Upper lobe of left lung (tissue), 6 donors: ENCODE results near the gene GNA12. TPM values are rescaled to one million over a fixed set of nuclear protein-coding genes. Genes with fewer than 3 reads are reported as not detected.

Experiments
- ATAC-seq, 2 donors: fragments of 200-7000 bp; cut with Tn5 transposase; one replicate each; pipeline ENCODE4 v1.9.1; 2022; ENCODE audit warnings: mild to moderate bottlenecking in 2 of 2, moderate library complexity in 2 of 2; ENCODE audit not compliant: low FRiP score in 2 of 2
- DNase-seq, 2 donors: peaks; one replicate each; pipeline ENCODE4 v3.0.0-alpha.2; 2019 to 2020
- H3K27ac ChIP-seq, 4 donors: fragments of 200-600 bp; sonication (generic); one replicate each; pipeline ENCODE4 v1.5.1; 2016 to 2019
- H3K27me3 ChIP-seq, 4 donors: fragments of 200-600 bp; sonication (generic); one replicate each; pipeline ENCODE4 v1.5.1; 2017 to 2019
- H3K36me3 ChIP-seq, 4 donors: fragments of 200-600 bp; sonication (generic); one replicate each; pipeline ENCODE4 v1.5.1; 2016 to 2019
- H3K4me1 ChIP-seq, 4 donors: fragments of 200-600 bp; sonication (generic); one replicate each; pipeline ENCODE4 v1.5.1; 2018 to 2019
- H3K4me3 ChIP-seq, 4 donors: fragments of 200-600 bp; sonication (generic); one replicate each; pipeline ENCODE4 v1.5.1; 2017 to 2019; ENCODE audit warnings: mild to moderate bottlenecking in 2 of 4, moderate library complexity in 1 of 4
- H3K9me3 ChIP-seq, 4 donors: fragments of 200-600 bp; sonication (generic); one replicate each; pipeline ENCODE4 v1.5.1; 2018 to 2019
- EP300 ChIP-seq, 4 donors: sonication (generic); formaldehyde crosslinking; IDR thresholded peaks; one replicate each; pipeline ENCODE4 v1.5.1; 2017; ENCODE audit warnings: antibody characterized with exemption in 4 of 4, control low read depth in 2 of 4
- POLR2A ChIP-seq, 4 donors: fragments of 450-650 bp; IDR thresholded peaks; one replicate each; pipeline ENCODE4 v1.5.1; 2016 to 2017; ENCODE audit warnings: antibody characterized with exemption in 4 of 4, mild to moderate bottlenecking in 2 of 4
- POLR2AphosphoS5 ChIP-seq, 2 donors: sonication (generic); formaldehyde crosslinking; IDR thresholded peaks; one replicate each; pipeline ENCODE4 v1.5.1; 2017; ENCODE audit warnings: antibody characterized with exemption in 2 of 2
- WGBS, 2 donors: methylation state at CpG; one replicate each; pipeline ENCODE4 v1.1.5; 2017 to 2018; 5-methylcytosine and 5-hydroxymethylcytosine counted together
- total RNA-seq, 6 donors: library from RNA; depleted of rRNA in 4 of 6; stranded (reverse); fragments of >200 nt in 4 of 6; gene quantifications; one replicate each; pipeline versions ENCODE4 v1.1.0 to v1.2.1, GENCODE V29; 2016 to 2021
- TF ChIP-seq, protein P1 (sequence below), 6 experiments: fragments of 450-650 bp in 4 of 6; fragments of 200-600 bp in 2 of 6; sonication (generic) in 2 of 6; IDR thresholded peaks; one replicate each; pipeline ENCODE4 v1.5.1; 2016 to 2019; ENCODE audit warnings: antibody characterized with exemption in 6 of 6
- donor health status: DM: no; HTN: no; CAD: no; lungs with moderate emphysema.
- donor health status: DM: no; HTN: yes; CAD: no; lungs with severe emphysema.

GNA12 gene
- total RNA-seq, 6 donors from 2014 or later: 24.0 to 52.3 (median 35.7) TPM

DNA sequence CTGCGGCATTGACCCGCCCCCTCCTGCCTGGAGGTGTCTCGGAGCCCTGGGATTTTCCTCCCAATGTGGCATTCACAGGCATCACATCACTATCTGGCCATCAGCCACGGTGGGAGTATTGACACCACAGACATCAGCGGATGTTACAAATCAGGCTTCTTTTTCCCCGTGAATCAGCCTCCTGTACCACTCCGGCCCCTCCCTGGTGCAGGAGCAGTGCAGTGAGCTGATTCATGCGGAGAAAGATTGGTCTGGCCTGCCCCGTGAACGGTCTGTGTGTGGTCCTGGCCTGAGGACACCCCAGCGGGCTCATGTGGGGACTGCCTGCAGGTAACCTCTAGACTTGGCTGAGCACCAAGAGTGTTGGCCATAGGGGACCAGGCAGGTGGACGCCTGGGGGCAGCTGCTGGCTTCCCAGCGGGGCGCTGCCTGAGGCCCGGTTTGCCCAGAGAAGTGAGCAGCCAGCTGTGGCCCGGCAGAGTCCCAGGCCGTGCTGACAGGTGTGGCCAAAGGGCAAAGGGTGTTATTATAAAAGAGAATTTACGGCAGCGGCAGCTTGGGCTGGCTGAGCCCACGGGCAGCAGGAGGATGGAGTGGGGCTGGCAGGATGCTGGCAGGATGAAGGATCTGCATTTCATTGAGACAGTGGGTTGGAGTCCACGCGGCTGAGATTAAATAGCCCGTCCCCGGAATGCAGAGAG lies 32.1 kb upstream of the GNA12 start:
- no peak for DNase-seq
- WGBS, 2 donors: 81 to 83% methylated on average over 19 to 23 of the region's 24 CpGs
- TF ChIP-seq EP300 (IDR thresholded peaks at IDR 0.05) (no peak), POLR2A (IDR thresholded peaks at IDR 0.05) (no peak), POLR2AphosphoS5 (IDR thresholded peaks at IDR 0.05) (no peak)
- TF ChIP-seq, protein P1, sequence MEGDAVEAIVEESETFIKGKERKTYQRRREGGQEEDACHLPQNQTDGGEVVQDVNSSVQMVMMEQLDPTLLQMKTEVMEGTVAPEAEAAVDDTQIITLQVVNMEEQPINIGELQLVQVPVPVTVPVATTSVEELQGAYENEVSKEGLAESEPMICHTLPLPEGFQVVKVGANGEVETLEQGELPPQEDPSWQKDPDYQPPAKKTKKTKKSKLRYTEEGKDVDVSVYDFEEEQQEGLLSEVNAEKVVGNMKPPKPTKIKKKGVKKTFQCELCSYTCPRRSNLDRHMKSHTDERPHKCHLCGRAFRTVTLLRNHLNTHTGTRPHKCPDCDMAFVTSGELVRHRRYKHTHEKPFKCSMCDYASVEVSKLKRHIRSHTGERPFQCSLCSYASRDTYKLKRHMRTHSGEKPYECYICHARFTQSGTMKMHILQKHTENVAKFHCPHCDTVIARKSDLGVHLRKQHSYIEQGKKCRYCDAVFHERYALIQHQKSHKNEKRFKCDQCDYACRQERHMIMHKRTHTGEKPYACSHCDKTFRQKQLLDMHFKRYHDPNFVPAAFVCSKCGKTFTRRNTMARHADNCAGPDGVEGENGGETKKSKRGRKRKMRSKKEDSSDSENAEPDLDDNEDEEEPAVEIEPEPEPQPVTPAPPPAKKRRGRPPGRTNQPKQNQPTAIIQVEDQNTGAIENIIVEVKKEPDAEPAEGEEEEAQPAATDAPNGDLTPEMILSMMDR (IDR thresholded peaks at IDR 0.05): no peak
- ATAC-seq: no peak
- Histone ChIP-seq H3K27ac (no peak overlapping the region), H3K9me3 (no peaks in the 10 kb centered on the region), H3K4me3 (no peak overlapping the region), H3K36me3 (no peaks in the 10 kb centered on the region), H3K27me3 (no peaks in the 10 kb centered on the region), H3K4me1 (peaks cover 0 to 5% (median 0%) of the 10 kb centered on the region in 4 donors)

DNA sequence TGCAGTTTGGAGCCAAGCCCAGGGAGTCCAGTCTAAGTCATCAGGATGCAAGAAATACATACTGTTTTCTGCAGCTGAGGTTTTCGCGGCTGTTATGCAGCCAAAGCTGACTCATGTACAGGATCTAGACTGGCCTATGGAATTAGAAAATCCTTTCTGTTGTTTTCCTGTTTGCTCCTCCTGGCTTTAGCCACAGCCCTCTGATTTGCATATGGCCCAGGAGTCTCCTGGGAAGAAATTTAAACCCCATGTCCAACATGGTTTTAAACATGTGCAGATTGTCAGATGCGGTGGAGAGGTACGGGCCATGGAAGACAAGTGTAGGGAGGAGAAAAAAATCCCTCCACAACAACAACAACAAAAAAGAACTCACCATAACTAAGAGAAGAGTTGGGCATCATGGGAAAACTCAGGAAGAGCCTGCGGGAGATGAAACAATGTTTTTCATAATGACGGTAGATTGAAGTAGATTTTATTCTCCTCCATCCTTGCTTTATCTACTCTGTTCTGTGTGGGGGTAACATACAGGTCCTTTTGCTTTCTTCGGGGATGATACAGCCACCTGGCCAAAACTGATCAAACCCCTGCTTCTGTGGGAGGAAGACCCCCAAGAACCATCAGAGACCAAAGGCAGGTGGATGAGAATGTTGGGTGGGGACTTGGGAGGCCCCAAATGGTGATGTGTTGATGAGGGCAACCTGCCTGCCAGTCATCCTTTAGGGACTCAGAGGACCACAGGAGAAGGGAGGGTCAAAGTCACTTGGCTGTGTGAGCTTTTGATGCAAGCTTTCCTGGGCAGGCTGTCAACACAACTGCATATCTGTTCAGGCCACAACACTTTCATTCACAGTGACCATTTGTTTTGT lies 29.8 kb upstream of the GNA12 start:
- H3K4me3 ChIP-seq: no peak overlapping the region
- H3K4me1 ChIP-seq: peaks cover 6 to 14% (median 8%) of the 10 kb centered on the region in 4 donors
- H3K27ac ChIP-seq: no peak overlapping the region
- ATAC-seq (no peak), DNase-seq (no peak)
- WGBS, 2 donors: 51% methylated on average over 7 of the region's 7 CpGs
- no peaks in the 10 kb centered on the region for H3K36me3 ChIP-seq
- no peaks in the 10 kb centered on the region for H3K27me3 ChIP-seq
- no peaks in the 10 kb centered on the region for H3K9me3 ChIP-seq
- TF ChIP-seq POLR2A (IDR thresholded peaks at IDR 0.05) (no peak), EP300 (IDR thresholded peaks at IDR 0.05) (no peak), POLR2AphosphoS5 (IDR thresholded peaks at IDR 0.05) (no peak)
- TF ChIP-seq, protein P1 (IDR thresholded peaks at IDR 0.05): no peak

DNA sequence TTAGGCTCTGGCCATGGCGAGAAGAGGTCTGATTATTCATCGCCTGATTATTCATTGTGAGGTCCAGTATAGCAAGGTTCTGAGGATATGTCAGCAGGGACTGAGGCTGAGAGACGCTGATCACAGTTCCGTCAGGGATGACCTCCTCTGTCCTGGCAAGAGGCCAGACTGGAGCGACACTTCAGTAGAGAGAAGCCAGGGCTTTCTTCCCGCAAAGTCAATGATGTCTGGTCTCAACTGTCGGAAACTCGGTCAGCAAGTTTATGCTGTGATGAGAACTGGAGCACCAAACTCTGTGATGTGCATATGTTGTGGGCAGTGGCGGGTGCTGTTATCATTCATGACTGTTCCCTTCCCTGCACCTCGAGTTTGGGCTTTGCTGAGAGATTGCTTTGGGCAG lies 29.0 kb upstream of the GNA12 start:
- Histone ChIP-seq H3K9me3 (no peaks in the 10 kb centered on the region), H3K27me3 (no peaks in the 10 kb centered on the region), H3K36me3 (no peaks in the 10 kb centered on the region), H3K4me1 (peaks cover 6 to 10% (median 8%) of the 10 kb centered on the region in 4 donors), H3K27ac (no peak overlapping the region), H3K4me3 (no peak overlapping the region)
- 72 to 77% methylated on average over 8 to 9 of the region's 10 CpGs for WGBS, 2 donors
- ATAC-seq: no peak
- TF ChIP-seq POLR2A (IDR thresholded peaks at IDR 0.05): no peak
- TF ChIP-seq EP300 (IDR thresholded peaks at IDR 0.05): no peak
- TF ChIP-seq, protein P1 (IDR thresholded peaks at IDR 0.05): no peak
- TF ChIP-seq POLR2AphosphoS5 (IDR thresholded peaks at IDR 0.05): no peak
- DNase-seq: no peak

DNA sequence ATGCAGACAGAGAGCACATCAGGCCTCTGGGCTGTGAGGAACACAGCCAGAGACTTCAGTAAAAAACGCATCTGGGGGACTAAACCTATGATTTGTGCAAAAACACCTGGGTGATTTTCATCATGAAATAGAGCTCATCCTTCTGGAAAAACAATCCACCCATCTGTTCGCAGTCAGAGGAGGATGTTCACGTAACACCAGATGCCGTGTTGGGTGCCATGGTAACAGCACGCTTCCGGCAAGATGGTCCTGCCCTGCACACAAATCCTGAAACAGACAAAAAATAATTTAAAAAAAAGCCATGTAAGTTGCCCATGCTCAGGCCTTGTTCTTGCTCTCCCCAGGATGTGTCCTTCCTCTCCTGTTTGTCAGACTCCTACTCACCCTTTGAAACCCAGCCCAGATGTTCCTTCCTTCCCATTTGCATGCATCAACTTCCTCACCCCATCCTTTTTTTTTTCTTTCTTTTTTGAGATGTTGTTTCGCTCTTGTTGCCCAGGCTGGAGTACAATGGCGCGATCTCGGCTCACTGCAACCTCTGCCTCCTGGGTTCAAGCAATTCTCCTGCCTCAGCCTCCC lies 28.3 kb upstream of the GNA12 start:
- Histone ChIP-seq H3K4me1 (peaks cover 6 to 10% (median 8%) of the 10 kb centered on the region in 4 donors), H3K36me3 (no peaks in the 10 kb centered on the region), H3K27ac (no peak overlapping the region), H3K9me3 (no peaks in the 10 kb centered on the region), H3K27me3 (no peaks in the 10 kb centered on the region), H3K4me3 (no peak overlapping the region)
- no peak for DNase-seq
- ATAC-seq: no peak
- no peak for TF ChIP-seq EP300 (IDR thresholded peaks at IDR 0.05)
- TF ChIP-seq, protein P1 (IDR thresholded peaks at IDR 0.05): no peak
- TF ChIP-seq POLR2A (IDR thresholded peaks at IDR 0.05): no peak
- no peak for TF ChIP-seq POLR2AphosphoS5 (IDR thresholded peaks at IDR 0.05)
- WGBS, 2 donors: 89 to 97% methylated on average over 10 of the region's 10 CpGs
